DLD1 (cell line): ENCODE data around the gene LRIG1.

ENCODE experiments used
- in situ Hi-C: cut with HindIII; loops from 2 replicates; pipeline ENCODE4 v1.10.0; 2017; ENCODE audit warnings: low sequenced_read_pairs

LRIG1 gene

DNA sequence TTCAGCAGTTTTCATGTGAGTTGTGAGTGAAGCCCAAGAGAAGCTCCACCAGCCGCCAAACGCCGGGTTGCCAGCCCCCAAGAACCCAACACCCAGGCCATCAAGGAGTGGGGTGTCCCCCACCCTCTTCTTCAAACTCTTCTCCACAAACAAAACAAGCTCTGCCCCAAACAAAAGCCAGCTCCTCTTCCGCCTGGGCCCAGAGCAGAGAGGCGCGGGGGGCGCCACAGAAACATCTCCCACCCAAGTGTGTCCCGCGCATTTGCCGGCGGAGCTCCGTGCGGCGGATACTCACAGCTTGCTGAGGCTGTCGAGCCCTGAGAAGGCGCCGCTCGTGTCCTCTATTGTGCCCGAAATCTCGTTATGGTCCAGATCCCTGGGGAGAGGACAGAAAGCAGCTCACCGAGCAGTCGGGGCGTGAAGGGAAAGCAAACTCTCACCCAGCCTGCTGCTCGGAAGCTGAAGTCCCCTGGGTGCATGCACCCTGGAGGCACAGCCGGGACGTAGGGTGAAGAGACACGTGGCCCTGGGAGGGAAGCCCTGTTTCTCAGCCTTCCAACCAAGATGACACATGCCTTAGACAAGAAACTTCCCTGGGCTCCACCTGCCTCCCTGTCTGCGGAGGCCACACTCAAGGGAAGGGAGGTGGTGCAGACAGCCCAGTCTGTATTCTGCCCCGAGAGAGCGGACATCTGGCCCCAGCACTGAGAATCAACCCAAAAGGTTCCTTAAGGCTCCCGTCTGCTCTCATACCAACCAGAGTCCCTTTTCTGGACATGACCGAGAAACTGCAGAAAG, 95.7 kb downstream of the LRIG1 start:
- in situ Hi-C loops, result no loop called here

DNA sequence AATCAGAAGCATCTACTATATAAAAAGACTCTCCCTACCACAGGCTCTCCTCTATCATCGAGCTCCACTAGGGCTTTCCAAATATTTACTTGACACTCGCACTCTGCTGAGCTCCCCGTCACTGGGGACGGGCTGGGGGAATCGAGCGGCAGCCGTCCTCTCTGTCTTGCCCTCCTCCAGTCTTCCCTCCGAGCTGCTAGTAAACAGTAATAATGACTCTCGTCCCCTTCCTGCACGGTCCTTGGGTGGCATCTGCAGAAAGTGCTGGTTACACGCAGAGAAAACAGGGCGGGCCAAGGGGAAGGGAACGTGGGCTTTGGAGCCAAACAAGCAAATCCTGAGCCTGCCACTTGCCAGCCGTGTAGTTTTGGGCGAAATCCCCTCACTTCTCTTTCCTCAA, 96.6 kb downstream of the LRIG1 start:
- in situ Hi-C loops, result no loop called here

DNA sequence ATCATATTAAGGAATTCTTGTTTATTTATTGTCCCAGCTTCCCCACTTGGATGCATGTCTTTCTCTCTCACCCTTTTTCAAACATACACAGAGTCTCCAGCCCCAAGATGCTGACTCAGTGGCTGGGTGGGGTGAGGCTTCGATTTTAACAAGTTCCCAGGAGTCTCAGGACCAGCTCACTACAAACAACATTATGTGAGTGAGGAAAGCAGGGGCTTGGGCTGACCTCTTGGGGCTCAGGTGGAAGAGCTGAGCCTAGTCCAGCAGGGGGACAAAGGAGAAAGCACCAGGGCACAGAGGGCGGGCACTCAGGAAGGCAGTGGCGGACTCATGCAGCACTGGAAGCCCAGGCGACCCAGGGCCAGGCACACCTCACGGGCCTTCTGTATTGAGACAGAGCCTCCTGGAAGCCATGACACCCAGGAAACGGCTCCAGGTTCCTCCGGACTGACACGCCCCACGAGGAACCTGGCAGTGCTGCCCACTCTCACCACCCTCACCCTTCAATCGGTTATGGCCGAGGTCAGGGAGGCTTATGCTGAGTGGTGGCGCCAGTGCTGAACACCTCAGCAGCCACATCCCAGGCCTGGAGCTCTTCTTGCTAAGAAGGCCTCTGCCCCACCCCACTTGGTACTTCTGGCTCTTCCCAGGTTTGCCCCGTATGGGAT, 97.4 kb downstream of the LRIG1 start:
- in situ Hi-C loops, result no loop called here

DNA sequence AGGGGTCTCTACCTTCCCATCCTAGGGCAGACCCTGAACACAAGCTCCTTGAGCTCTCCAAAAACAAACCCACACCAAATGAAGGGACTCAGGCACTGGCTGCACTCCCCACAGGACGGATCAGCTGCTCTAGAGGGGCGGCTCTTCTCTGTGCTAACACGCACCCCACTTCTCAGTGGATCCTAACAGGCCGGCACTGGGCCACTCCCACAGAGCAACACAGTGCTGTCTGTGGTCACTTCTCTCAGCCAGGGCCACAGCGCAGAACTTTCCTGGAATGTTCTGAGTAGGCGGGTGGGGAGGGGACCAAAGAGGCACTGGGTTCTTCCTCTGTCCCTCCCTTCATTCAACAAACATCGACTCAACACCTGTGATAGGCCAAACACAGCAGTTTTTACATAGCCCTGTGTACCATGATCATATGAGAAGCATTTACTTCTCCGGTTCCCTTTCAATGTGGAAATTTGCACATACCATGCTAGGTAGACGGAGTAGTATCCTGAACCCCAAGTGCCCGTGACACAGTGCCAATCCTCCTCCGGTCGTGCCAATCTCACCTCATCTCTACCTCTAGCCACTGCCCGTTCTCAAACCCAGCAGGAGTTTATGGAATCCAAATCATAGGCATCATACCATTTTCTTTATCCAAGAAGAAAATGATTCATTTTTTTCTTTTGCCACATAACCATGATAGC, 98.1 kb downstream of the LRIG1 start:
- in situ Hi-C loops, result no loop called here

DNA sequence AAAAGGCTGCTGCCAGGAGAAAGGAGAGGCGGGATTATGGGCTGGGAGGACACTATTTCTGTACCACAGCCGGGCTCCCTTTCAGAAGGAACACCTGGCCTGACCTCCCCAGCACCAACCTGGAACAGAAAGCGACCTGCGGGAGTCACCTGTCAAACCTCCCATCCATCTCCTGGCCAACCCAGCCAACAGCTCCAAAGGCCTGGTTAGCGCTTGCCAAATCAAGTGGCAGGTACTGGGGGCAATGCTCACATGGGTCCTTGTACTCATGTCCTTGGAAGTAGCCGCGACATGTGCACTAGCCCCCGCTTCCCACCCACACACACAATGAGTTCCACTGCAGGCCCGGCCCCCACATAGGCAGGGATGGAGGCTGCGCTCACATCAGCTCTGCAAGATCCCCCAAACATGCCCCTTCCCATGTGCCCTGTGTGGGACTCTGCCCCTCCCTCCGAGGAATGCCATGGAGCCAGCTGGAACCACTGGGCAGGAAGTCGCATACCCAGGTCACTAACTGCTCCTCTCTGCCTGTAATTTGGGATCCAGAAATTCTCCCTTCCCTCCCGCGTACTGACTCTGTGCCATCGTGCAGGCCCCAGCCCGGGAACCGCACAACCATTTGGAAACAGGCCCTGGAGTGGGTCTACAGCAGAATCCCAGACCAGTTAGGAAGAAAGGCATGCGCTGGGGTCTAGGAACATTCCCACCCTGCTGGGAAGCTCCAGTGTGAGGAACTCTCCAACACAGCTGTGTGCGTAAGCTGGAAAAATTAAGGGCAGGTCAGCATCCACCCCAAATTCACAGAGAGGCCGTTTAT, 98.9 kb downstream of the LRIG1 start:
- in situ Hi-C loops, result no loop called here

DNA sequence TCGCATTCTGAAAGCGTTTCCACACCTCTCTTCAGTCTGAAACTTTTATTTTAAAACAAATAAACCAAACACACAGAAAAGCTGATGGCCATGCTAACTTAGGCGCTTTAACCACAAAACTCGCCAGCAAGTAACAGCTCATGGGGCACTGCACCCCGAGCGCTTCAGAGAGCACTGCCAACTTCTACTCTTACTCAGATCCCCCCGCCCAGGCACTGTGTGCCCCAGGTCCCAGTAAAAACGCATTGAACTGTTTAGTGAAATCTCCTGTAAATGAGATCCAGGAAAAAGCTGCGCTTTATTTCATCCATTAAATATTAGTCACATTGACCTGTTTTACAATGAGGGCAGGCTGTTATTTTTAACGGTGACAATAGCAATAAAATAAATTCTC, 99.7 kb downstream of the LRIG1 start:
- in situ Hi-C loops, result no loop called here

DNA sequence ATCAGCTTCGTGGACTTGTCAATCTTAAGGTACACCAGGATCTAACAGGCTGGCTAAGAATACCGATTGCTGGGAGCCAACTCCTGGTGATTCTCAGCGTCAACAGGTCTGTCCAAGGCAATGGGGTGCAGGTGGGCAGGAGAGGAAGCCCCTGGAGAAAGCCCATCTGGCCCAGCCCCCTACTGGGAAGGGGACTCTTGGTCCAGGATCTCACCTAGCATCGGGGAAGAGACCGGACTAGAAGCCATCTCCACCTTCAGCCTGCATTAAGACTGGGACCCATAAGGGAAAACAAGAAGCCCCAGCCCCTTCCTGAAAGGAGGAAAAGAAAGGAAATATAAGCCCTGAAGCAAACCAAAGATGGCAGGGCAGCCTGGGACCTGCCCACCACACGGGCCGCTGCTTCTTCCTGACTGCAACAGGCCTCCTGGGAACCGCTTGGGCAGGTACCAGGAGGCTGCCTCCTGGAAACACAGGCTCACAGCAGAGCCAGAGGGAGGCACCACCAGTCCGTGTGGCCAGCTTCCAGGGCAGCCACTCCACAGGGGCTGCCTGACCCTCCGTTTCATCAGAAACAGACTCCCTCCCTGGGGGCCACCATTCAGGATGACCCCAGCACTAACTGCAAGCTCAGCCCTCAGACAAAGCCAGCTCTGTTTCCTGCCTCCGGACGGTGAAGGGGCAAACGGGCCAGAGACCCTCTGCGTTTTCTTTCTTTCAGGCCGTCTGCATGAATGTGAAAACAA, 100.2 kb downstream of the LRIG1 start:
- in situ Hi-C loops, result no loop called here

DNA sequence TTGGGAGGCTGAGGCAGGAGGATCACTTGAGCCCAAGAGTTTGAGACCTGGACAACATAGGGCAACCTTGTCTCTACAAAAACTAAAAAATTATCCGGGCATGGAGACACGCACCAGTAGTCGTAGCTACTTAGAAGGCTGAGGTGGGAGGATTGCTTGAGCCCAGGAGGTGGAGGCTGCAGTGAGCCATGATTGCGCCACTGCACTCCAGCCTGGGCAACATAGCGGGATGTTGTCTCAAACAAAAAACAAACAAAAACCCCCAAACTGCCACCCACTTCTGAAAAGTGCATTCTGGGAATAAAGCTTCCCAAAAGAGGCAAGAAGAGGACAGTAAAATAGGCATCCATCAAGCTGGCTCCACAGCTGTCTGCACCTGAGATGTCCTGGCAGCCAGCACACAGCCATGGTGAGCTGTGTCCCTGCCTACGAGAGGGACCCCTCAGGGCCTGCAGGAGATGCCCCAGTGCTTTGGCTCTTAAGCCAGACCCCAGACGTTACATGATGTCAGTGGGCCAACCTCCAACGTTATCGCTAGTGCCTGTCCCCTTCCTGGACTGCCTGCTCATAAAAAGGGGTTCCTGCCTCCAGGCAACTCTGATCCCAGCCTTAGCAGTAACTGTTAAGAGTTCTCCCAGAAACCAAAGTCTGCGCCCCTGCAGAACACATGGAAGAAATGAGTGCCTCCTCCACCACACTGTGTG, 101.1 kb downstream of the LRIG1 start:
- in situ Hi-C loops, result no loop called here

DNA sequence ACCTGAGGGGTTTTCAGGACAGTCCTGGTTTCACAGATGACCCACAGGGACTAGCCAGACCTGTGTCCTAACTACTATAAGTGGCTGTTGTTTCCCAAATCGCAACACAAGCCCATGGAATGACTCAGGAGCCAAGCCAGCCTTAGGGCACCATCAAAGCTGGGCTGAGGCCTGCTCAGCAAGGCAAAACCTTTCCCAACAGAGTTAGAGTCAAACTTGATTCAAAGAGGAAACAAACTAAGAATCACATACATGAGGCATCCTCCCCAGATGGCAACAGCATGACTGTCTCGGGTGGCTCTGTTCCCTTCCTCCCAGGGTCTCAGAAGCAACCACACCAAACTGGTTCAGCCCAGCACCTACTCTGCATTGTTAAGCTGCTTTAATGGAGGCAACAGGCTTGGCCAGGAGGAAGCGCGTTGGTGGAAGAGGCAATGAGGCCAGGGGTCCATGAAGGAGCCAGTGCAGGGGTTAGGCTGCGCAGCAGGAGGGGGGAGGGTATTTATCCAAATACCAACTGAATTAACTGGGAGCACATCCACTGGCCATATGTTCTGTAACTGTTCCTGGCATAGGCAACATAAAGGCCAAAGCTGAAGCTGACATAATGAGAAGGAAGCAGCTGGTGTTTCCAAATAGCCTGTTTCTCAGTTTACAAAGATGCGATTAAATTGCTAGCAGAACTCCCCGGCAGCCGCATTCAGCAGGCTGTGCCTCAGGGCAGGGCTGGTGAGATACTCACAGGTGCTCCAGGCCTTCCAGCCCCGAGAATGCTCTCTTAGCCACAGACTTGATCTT, 102.4 kb downstream of the LRIG1 start:
- in situ Hi-C loops, result no loop called here

DNA sequence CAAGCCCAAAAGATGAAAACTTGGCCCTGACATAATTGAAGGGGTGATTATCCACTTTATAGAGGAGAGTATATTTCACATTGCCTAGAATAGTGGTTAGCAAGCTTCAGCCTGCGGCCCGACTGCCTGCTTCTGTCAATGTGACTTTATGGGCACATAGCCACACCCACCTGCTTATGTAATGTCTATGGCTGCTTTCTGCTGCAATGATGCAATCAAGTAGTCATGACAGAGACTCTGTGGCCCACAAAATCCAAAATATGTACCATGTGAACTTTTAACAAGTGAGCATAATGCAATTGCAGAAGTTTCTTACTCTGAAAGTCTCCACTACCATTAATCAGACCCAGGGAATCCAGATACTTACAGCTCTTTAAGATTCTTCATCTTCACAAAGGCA, 103.1 kb downstream of the LRIG1 start:
- in situ Hi-C loops, result no loop called here

DNA sequence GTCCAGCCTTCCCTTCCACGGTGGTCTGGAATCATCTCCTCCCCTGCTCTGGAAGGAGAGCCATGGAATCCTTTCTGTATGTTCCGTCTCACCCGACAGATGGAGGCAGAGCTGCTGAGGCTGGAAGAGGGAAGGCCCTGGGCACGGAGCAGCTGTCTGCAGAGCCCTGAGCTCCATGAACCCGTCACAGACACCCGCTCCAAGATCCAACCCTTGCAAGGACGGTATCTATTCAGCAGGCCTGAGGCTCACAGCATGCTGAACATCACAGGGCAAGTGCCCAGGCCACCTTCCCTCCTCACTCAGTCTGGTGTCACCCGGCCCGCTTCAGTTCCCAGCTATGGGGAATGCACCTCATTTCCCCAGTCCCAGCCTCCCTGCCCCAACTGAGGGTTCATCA, 103.9 kb downstream of the LRIG1 start:
- in situ Hi-C loops, result no loop called here

DNA sequence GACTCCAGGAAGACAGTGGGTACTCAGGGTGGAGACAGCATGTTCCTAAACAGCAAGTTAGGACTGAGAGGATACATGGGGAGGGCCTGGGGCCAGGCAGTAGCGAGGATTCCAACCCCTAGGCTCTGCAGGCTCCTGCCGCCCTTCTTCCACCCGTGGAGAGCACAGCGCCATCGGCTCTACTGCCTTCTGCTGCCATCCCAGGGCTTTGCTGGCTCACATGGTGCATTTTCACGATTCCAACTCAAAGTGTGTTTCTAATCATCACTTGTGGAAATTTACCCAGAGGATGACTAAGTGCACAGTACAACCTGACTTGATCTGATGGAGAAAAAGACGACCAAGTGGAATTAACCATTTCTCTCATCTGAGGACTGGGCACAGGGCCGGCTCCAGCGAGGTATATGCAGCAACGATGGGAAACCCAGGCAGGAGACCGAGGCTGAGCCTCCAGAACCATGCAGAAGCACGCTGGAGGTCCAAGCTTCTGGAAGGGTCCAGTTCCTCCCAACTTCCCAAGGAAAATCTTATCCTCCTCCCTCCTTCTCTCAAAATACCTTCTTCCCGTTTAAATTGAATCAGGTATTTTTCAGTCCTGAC, 104.6 kb downstream of the LRIG1 start:
- in situ Hi-C loops, result no loop called here

DNA sequence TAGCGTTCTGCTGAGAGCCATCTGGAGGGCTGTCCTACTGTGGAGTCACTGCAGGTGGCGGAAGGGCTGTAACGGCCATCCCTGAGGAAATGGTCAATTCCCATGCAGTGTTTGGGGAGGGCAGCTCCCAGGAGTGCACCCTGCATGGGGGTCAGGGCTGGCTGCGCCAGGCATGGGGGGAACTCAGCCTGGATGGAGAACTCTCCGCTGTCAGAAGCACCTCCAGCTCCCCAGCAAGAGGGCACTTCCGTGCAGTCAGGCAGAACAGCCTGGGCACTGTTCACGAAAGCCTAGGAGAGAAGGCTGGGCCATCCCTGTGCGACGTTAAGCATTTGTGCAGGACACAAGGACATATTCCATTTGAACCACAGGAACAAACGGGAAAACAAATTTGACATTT, 105.2 kb downstream of the LRIG1 start:
- in situ Hi-C loops, result no loop called here

DNA sequence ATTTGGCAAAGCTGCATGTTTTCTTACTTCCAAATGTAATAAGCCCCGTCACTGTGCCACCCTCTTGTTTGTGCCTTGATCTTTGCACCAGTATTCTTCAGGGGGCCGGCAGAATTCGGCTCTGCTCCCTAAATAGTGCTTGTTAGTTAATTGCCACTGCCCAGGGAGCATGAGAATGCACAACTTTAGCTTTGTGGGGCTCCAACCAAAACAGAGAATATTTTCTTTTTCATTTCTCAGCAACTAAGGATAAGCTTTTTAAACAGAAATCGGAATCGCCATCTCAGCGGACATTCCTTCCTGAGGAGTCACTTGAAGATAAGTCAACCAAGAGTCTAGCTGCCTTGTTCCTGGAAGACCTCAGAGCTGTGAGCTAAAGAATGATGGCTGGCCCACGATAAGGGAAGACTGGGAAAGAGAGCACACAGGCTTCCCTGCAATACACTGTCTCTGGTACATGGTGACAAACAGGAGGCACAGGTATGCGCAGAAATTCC, 106.0 kb downstream of the LRIG1 start:
- in situ Hi-C loops, result no loop called here

DNA sequence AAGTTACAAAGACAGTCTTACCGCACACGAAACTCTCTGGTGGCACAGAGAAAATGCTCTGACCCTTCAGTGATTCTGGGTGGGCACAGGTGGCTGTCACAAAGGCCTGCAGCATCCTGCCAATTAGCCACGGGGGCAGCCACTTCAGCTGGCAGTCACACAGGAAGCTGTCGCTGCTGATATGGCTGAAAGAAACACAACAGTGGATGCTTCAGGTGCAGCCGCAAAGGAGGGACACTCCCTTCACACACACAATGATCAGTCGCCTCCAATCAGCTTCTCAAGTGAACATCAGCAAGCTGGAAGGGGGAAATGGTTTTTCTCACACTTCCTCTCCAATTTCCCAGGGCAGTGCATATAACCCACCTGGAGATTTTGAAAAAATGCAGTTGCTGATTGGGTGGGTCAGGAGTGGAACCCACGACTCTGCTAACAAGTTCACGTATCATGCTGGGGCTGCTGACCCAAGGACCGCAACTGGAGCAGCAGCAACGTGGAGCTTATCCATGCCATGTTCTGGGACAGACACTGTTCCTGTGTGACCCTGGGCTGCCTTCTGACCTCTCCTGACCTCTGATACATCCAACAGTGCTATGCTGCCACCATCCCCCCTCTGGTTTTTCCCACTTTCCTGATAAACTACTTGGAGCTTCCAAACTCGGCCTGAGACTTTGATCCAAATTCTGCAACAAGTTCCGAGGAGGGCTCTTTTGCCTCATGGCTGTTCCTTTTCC, 106.6 kb downstream of the LRIG1 start:
- in situ Hi-C loops, result no loop called here

DNA sequence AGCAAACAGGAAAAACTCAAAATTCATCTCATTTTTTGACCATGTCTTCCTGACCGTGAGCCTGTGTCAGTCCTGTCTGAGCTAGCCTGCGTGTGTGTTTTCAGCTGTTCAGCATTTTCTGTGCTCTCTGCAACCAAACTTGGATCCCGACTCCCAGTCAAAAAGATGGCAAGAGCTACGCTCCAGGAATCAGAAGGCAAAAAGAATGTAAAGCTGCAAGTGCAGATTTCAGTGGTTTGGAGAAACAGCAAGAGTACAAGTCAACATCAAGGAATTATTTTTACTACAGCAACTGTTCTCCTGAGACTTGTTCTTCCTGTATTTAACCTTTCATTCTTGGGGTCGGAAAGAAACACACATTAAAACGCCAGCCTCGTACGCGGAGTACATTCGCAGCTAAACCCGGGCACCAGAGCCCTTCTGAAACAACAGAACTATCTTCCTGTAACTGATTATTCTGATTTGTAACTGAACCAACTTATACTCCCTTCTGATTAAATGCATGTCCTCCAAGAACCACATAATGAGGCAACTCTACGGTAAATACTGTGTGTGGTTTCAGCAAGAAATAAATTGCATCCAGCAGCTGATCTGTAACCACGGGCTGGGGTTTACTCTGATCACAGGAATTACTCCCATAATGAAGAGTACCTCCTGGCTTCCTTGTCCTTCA, 107.4 kb downstream of the LRIG1 start:
- in situ Hi-C loops, result no loop called here

DNA sequence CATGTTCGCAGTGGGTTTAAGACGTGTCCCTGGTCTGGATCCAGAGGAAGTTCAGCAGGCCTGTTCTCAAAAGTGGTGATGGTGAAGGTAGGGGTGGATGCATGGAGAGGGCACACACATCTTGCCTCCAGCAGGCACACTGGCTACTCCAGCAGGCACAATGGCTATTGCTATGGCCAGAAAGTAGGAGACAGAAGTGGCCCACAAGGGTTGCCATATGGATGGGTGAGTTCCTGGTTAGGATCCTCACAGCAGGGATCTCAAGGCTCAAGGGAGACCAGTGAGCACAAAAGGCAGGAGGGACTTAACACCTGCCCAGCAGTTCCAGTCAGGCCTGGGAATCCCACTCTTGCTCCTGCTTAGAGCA, 107.9 kb downstream of the LRIG1 start:
- in situ Hi-C loops, result no loop called here
